Stimulated activated CD4-positive, alpha-beta T cell treated with anti-CD3 and anti-CD28 coated beads, Interleukin-1b, Interleukin-23, amount 100 ng/mL, for 1 hour (primary cell): Measurements from ENCODE around the gene DEFB113.

Source experiments
- DNase-seq, 2 donors: peaks; one replicate each; pipeline ENCODE4 v3.0.0-alpha.2; 2020; ENCODE audit warnings: low read depth in 2 of 2

Gene DEFB113

DNA sequence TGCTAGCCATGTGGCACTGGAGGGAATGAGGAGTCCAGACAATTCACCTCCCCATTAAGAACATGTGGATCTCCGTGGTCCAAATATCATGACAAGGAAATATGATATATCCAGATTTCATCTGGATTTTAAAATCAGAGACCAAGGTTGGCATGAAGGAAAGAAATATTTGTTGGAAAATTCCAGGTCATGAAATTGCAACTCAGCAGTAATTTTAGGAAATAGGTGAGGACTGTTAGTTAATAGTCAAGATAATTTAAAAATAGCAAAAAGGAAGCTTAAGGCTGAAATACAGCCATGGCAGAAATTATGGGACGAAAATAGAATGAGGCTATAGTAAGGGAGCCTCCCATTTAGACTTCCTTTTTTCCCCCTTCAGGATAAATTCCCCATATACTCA lies 32.4 kb downstream of the DEFB113 start:
- DNase-seq: no peak

DNA sequence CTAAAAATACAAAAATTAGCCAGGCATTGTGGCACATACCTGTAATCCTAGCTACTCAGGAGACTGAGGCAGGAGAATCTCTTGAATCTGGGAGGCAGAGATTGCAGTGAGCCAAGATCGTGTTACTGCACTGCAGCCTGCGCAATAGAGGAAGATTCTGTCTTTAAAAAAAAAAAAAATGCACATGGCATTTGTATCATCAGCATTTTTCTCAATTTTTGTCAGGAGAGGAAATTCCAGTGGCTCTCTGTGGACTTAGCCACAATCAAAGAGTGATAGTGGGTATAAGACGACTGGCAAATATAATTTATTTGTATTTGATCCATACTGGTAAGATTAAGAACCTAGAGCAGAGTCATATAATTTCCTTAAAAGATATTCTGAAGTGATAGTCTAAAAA lies 34.0 kb downstream of the DEFB113 start:
- no peak for DNase-seq

DNA sequence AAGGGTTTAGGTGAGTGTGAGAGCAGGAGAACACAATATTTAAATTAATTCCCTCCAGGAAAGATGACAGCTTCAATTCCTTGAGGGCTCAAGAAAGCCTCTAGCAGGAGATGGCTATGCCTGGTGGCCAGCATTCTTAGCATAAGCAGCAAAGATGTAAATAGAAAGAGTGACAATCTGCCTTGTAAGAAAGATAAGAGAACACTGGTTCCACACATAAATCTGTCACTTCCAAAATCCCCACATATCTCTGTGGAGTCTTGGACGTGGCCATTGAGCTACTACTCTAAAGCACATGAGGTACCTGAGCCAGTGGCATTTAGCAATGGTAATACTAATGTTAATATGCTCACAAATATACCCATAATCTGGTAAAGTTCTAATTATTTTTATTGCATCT lies 34.7 kb downstream of the DEFB113 start:
- DNase-seq: no peak

DNA sequence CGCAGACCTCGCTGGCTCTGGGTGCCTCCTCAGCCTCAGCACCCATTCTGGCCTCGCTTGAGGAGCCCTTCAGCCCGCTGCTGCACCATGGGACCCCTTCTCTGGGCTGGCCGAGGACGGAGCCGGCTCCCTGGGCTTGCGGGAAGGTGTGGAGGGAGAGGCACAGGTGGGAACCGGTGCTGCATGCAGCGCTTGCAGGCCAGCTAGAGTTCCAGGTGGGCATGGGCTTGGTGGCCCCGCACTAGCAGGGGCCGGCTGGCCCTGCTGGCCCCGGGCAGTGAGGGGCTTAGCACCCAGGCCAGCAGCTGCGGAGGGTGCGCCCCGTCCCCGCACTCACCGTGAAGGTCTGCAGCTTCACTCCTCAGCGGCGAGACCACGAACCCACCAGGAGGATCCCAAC lies 35.9 kb downstream of the DEFB113 start:
- DNase-seq: no peak

DNA sequence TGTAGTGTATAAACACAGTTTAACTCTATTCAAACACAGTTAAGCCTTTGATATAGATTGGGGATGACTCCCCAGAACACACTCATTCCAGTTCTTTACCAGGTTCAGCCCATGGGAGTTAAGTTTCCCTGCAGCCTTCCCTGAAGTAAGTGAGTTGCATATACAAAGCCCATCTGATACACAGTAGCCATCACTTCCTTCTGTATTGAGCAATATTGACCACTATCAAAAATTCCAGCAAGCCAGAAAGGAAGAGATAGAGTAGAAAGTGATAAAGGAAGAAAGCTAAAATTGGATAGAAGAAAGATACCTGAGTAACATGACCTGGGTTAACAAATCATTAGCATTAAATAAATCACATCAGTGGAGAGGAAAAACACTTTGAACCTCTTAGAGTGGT lies 40.1 kb downstream of the DEFB113 start:
- DNase-seq: no peak

DNA sequence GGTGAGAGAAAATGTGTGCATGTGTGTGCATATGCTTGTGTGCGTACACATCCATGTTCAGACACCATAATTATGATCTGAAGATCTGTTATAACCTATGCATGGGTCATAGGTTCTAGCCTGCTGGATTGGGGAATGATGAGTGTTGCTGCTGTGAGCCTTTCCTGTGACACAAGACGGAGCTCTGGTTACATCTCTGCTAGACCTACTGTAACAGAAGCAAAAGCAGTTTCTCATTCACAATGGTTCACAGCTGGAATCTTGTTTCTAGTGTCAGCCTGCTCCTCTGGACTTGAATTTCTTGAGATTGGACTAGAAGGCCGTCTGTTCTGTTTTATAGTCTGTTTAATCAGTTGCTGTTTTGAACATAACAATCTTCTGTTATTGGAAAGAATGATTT lies 45.6 kb downstream of the DEFB113 start:
- no peak for DNase-seq

DNA sequence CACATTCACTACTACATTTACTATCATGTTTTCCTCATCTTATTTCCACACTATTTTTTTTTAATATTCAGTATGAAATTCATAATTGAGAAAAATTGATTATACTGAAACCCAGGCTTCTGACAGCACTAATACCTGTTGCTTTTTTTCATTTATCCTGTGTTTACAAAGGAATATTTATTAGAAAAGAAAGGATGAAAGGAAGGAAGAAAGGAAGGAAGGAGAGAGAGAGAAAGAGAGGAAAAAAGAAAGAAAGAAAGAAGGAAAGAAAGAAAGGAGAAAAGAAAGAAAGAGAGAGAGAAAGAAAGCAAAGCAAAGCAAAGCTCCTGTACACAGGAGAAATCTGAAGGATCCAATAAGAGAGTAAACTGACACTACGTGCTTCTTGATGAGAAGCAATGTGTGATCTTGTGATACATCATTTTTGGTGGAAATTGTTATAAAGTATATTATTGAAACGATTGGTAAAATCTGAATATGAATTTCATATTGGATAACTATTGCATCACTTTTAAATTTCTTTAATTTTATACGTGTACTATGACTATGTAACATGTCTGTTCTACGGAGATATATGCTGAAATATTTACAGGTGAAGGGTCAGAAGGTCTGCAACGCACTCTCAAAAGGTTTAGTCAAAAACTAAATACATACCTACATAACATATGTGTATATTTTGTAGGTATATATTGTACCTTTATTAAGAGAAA lies 49.3 kb downstream of the DEFB113 start:
- no peak for DNase-seq

DNA sequence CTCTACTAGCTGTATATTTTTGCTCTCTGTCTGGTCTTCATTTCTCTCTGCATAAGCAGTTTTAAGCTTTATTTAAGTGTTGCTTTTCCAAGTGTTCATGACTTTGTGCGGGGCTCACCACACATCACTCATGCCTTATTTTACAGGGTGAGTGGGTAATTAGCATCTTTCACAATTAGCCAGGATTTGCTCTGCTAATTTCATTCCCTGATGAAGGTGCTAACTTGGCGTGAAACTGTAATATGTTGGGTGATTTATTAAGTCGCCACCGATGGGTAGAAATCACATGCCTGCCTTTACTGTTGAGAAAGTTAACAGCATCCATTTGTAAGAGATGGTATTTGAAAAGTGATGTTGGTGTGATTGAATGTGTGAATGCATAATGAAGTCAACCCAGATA lies 50.2 kb downstream of the DEFB113 start:
- no peak for DNase-seq

DNA sequence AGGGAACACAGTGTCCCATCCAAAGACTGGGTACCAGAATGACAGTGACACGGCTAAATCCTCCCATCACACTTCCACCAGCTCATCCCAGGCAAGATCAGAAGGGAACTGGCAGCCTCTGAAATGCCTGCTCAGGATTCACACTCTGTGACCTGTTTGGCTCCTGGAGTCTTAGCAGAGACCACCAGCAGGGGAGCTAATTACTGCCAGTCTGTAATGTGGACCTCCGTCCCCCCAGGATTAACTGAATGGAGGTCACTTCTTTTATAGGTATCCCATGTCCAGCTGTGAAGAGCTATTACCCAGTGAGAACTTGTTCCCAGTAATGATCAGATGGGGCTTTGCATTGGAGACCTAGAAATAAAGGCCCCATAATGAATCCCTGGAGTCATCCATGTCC lies 50.6 kb downstream of the DEFB113 start:
- no peak for DNase-seq
